Right atrium auricular region (tissue), 2 donors: ENCODE measurements around the gene DYRK1A. TPM values are rescaled to one million over a fixed set of nuclear protein-coding genes. Genes with fewer than 3 reads are reported as not detected.
A peak's percentile ranks its signal among the peaks of the same experiment; 100 is the strongest.
"Not testable (repeated sequence)": the region's sequence is repeated elsewhere in the genome, so short reads cannot be mapped to it uniquely, and the experiment has no call there.

Experiments
- DNase-seq: peaks from one replicate; pipeline ENCODE4 v3.0.0-alpha.2; 2019; ENCODE audit warnings: low spot score
- H3K27ac ChIP-seq, 2 donors: fragments of 200-600 bp; sonication (generic); 1 replicate in 1 of 2; 2 replicates in 1 of 2; pipeline ENCODE4 v1.5.1; 2016 to 2019
- H3K27me3 ChIP-seq, 2 donors: fragments of 200-600 bp; sonication (generic); one replicate each; pipeline versions ENCODE4 v1.5.1 to v1.6.0; 2017 to 2019
- H3K36me3 ChIP-seq: fragments of 200-600 bp; sonication (generic); one replicate; pipeline ENCODE4 v1.5.1; 2016
- H3K4me1 ChIP-seq, 2 donors: fragments of 200-600 bp; sonication (generic); one replicate each; pipeline versions ENCODE4 v1.5.1 to v1.6.0; 2017 to 2019
- H3K4me3 ChIP-seq, 2 donors: fragments of 200-600 bp; sonication (generic); 1 replicate in 1 of 2; 2 replicates in 1 of 2; pipeline ENCODE4 v1.5.1; 2017 to 2019; ENCODE audit warnings: mild to moderate bottlenecking in 1 of 2, moderate library complexity in 1 of 2
- H3K9me3 ChIP-seq, 2 donors: fragments of 200-600 bp; sonication (generic); one replicate each; pipeline ENCODE4 v1.5.1; 2019
- total RNA-seq, 2 donors: library from RNA; depleted of rRNA; stranded (reverse); fragments of >200 nt; gene quantifications; one replicate each; pipeline ENCODE4 v1.1.0, GENCODE V29; 2016
- TF ChIP-seq, protein P1 (sequence below), 2 donors: fragments of 200-600 bp; sonication (generic); IDR thresholded peaks; one replicate each; pipeline ENCODE4 v1.5.1; 2019; ENCODE audit warnings: antibody characterized with exemption in 2 of 2

DYRK1A gene
- total RNA-seq, 2 donors from 2014 or later: 69.3 to 94.7 TPM

GRCh38 chr21:37547615-37548200 lies 181.1 kb downstream of the DYRK1A start:
- Histone ChIP-seq H3K9me3 (no peaks in the 10 kb centered on the region), H3K27ac (no peak overlapping the region), H3K4me1 (peaks cover 0 to 22% of the 10 kb centered on the region in 2 donors), H3K27me3 (no peaks in the 10 kb centered on the region), H3K36me3 (no peaks in the 10 kb centered on the region), H3K4me3 (no peak overlapping the region)
- no peak for DNase-seq
- TF ChIP-seq, protein P1, sequence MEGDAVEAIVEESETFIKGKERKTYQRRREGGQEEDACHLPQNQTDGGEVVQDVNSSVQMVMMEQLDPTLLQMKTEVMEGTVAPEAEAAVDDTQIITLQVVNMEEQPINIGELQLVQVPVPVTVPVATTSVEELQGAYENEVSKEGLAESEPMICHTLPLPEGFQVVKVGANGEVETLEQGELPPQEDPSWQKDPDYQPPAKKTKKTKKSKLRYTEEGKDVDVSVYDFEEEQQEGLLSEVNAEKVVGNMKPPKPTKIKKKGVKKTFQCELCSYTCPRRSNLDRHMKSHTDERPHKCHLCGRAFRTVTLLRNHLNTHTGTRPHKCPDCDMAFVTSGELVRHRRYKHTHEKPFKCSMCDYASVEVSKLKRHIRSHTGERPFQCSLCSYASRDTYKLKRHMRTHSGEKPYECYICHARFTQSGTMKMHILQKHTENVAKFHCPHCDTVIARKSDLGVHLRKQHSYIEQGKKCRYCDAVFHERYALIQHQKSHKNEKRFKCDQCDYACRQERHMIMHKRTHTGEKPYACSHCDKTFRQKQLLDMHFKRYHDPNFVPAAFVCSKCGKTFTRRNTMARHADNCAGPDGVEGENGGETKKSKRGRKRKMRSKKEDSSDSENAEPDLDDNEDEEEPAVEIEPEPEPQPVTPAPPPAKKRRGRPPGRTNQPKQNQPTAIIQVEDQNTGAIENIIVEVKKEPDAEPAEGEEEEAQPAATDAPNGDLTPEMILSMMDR (IDR thresholded peaks at IDR 0.05): no peak

DNA sequence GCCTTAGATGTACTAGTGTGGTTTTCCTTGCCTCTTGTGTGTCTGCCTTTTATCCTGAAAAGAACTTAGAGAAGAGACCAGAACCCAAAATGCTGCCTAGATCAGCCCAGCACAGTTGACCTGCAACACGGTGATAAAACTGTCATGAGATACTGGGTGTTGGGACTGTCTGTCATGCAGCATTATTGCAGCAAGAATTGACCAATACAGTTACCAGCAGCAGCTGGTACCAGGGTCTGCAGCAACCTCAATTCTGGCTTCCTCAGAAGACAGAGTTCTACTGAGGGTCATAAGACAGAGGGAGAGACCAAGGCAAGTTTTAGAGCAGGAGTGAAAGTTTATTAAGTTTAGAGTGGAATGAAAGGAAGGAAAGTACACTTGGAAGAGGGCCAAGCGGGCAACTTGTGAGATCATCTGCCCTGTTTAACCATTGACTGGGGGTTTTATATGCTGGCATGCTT lies 182.0 kb downstream of the DYRK1A start:
- Histone ChIP-seq H3K4me1 (peaks cover 0 to 25% of the 10 kb centered on the region in 2 donors), H3K36me3 (no peaks in the 10 kb centered on the region), H3K27me3 (no peaks in the 10 kb centered on the region), H3K9me3 (no peaks in the 10 kb centered on the region), H3K27ac (no peak overlapping the region), H3K4me3 (no peak overlapping the region)
- peak; percentile 55 for DNase-seq
- TF ChIP-seq, protein P1 (IDR thresholded peaks at IDR 0.05): no peak

DNA sequence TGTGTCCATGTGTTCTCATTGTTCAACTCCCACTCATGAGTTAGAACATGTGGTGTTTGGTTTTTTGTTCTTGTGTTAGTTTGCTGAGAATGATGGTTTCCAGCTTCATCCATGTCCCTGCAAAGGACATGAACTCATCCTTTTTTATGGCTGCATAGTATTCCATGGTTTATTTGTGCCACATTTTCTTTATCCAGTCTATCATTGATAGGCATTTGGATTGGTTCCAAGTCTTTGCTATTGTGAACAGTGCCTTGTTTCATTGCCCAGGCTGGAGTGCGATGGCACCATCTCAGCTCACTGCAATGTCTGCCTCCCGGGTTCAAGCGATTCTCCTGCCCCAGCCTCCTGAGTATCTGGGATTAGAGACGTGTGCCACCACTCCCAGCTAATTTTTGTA lies 183.2 kb downstream of the DYRK1A start:
- H3K27ac ChIP-seq, H3K4me3 ChIP-seq, H3K27me3 ChIP-seq, H3K9me3 ChIP-seq, H3K36me3 ChIP-seq: not testable (repeated sequence)
- H3K4me1 ChIP-seq: peaks cover 0 to 28% of the 10 kb centered on the region in 2 donors
- peak; percentile 4 for DNase-seq

GRCh38 chr21:37550157-37550556 lies 183.6 kb downstream of the DYRK1A start:
- H3K9me3 ChIP-seq: no peaks in the 10 kb centered on the region
- no peak overlapping the region for H3K27ac ChIP-seq
- no peaks in the 10 kb centered on the region for H3K27me3 ChIP-seq
- H3K4me1 ChIP-seq: peaks cover 0 to 32% of the 10 kb centered on the region in 2 donors
- no peaks in the 10 kb centered on the region for H3K36me3 ChIP-seq
- no peak overlapping the region for H3K4me3 ChIP-seq
- TF ChIP-seq, protein P1 (IDR thresholded peaks at IDR 0.05): no peak
- DNase-seq: peak; percentile 40

DNA sequence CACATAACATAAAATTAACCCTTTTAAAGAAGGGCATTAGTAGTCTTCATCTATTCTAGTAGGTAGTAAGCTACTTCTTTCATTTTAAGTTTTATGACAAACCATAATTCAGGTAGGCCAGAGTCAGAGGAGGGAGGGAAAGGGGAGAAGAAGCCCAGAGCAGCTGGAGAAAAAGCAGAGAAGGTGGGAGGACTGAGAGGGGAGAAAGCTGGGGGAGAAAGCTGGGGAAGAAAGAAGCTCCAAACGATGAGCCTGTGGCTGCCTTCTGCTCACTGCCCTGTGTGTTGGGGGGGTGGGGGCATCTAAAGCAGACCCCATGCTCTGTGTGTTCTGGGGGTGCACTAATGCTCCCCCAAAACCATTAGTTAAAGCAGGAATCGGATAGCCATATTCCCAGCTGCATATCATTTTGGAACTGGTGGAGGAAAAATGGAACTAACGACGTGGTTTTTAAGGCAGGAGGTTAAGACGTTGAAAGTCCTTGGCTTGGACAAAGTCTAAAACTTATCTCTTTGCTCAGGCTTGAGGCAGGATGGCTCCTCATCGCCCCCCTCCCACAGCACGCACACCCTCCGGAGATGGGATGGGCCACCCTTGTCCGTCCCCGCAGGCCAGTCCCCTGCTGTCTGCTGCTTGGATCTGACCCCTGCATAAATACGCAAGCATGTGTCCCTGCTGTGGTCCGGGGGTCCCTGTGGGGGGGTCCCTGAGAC lies 184.2 kb downstream of the DYRK1A start:
- Histone ChIP-seq H3K27me3 (no peaks in the 10 kb centered on the region), H3K36me3 (no peaks in the 10 kb centered on the region), H3K27ac (peak overlapping the region; percentile 78 to 94), H3K4me3 (peak overlapping the region in 1 of 2 donors; percentile 19), H3K4me1 (peaks cover 0 to 37% of the 10 kb centered on the region in 2 donors), H3K9me3 (no peaks in the 10 kb centered on the region)
- DNase-seq: peak; percentile 48
- TF ChIP-seq, protein P1 (IDR thresholded peaks at IDR 0.05): no peak

GRCh38 chr21:37551331-37551992 lies 184.9 kb downstream of the DYRK1A start:
- TF ChIP-seq, protein P1 (IDR thresholded peaks at IDR 0.05): no peak
- Histone ChIP-seq H3K9me3 (no peaks in the 10 kb centered on the region), H3K4me1 (peaks cover 0 to 41% of the 10 kb centered on the region in 2 donors), H3K4me3 (peak overlapping the region in 1 of 2 donors; percentile 19), H3K36me3 (no peaks in the 10 kb centered on the region), H3K27ac (peak overlapping the region; percentile 78 to 94), H3K27me3 (no peaks in the 10 kb centered on the region)
- DNase-seq: peak; percentile 58
